Hepatocyte (in vitro differentiated cells): Measurements from ENCODE around the gene EPHA1. TPM values are rescaled to one million over a fixed set of nuclear protein-coding genes. Genes with fewer than 3 reads are reported as not detected.

ENCODE experiments used
- DNase-seq: peaks from one replicate; pipeline ENCODE4 v3.0.0-alpha.2; 2016; ENCODE audit warnings: low spot score
- H2AFZ ChIP-seq: fragments of 200-600 bp; sonication (generic); 2 replicates; pipeline ENCODE4 v1.6.0; 2016; ENCODE audit warnings: antibody characterized with exemption, mild to moderate bottlenecking
- H3K27ac ChIP-seq: fragments of 200-600 bp; sonication (generic); 2 replicates; pipeline ENCODE4 v1.5.1; 2016; ENCODE audit warnings: mild to moderate bottlenecking
- H3K27me3 ChIP-seq: fragments of 200-600 bp; sonication (generic); 2 replicates; pipeline ENCODE4 v1.6.1; 2016
- H3K36me3 ChIP-seq: fragments of 200-600 bp; sonication (generic); replicated peaks from 2 replicates; pipeline ENCODE4 v1.5.1; 2016; ENCODE audit warnings: low read depth; ENCODE audit not compliant: insufficient read depth
- H3K4me1 ChIP-seq: fragments of 200-600 bp; sonication (generic); 2 replicates; pipeline ENCODE4 v1.5.1; 2016; ENCODE audit warnings: mild to moderate bottlenecking, moderate library complexity; ENCODE audit not compliant: insufficient read depth
- H3K4me2 ChIP-seq: fragments of 200-600 bp; sonication (generic); 2 replicates; pipeline ENCODE4 v1.6.0; 2016
- H3K4me3 ChIP-seq: fragments of 200-600 bp; sonication (generic); 2 replicates; pipeline ENCODE4 v1.5.1; 2016; ENCODE audit warnings: mild to moderate bottlenecking
- H3K79me2 ChIP-seq: fragments of 200-600 bp; sonication (generic); 2 replicates; pipeline ENCODE4 v1.6.0; 2017; ENCODE audit warnings: mild to moderate bottlenecking
- H3K9me2 ChIP-seq: fragments of 200-600 bp; sonication (generic); replicated peaks from 2 replicates; pipeline ENCODE4 v1.6.0; 2017; ENCODE audit warnings: mild to moderate bottlenecking; ENCODE audit not compliant: insufficient read depth
- H3K9me3 ChIP-seq: fragments of 200-600 bp; sonication (generic); 2 replicates; pipeline ENCODE4 v1.5.1; 2016; ENCODE audit warnings: low read depth, mild to moderate bottlenecking
- H4K20me1 ChIP-seq: fragments of 200-600 bp; sonication (generic); 2 replicates; pipeline ENCODE4 v1.6.0; 2016; ENCODE audit warnings: mild to moderate bottlenecking; ENCODE audit not compliant: insufficient read depth, poor library complexity, severe bottlenecking
- EZH2 ChIP-seq: fragments of 200-600 bp; sonication (generic); IDR thresholded peaks from 2 replicates; pipeline ENCODE4 v1.6.1; 2016; ENCODE audit warnings: antibody characterized with exemption, mild to moderate bottlenecking, borderline replicate concordance
- EZH2phosphoT487 ChIP-seq: fragments of 200-600 bp; sonication (generic); IDR thresholded peaks from one replicate; pipeline ENCODE4 v1.6.1; 2018; ENCODE audit warnings: antibody characterized with exemption, mild to moderate bottlenecking, low read depth, moderate library complexity; ENCODE audit not compliant: unreplicated experiment, severe bottlenecking
- WGBS: methylation state at CpG from one replicate; pipeline ENCODE4 v1.1.6; 2016; ENCODE audit warnings: low lambda C conversion rate; ENCODE audit errors: missing lambda C conversion rate; 5-methylcytosine and 5-hydroxymethylcytosine counted together
- polyA plus RNA-seq: library from polyadenylated mRNA; unstranded; fragments of >200 nt; fragmentation: Nextera tagmentation; extraction: Ambion mirVana; gene quantifications from 2 replicates; pipeline ENCODE4 v1.2.1, GENCODE V29; 2016
- total RNA-seq: library from RNA; depleted of rRNA; stranded (reverse); fragments of >200 nt; gene quantifications from 2 replicates; pipeline ENCODE4 v1.2.3, GENCODE V29; 2014
- TF ChIP-seq, protein P1 (sequence below): fragments of 200-600 bp; sonication (generic); IDR thresholded peaks from 2 replicates; pipeline ENCODE4 v1.5.1; 2016; ENCODE audit warnings: antibody characterized with exemption, mild to moderate bottlenecking; ENCODE audit not compliant: poor library complexity

Gene EPHA1
- total and polyA plus RNA-seq, 2 experiments from 2014 or later = 34.2 to 42.9 TPM

GRCh38 chr7:143401265-143401664 is 7.4 kb downstream of the EPHA1 start:
- H3K9me3 ChIP-seq = no peaks in the 10 kb centered on the region
- H3K9me2 ChIP-seq = no peaks in the 10 kb centered on the region
- no peak overlapping the region for H3K4me3 ChIP-seq
- H3K79me2 ChIP-seq = no peaks in the 10 kb centered on the region
- H3K36me3 ChIP-seq = no peaks in the 10 kb centered on the region
- WGBS = 92% methylated on average over 12 of the region's 12 CpGs
- no peak overlapping the region for H3K4me2 ChIP-seq
- H4K20me1 ChIP-seq = no peaks in the 10 kb centered on the region
- peaks cover 11% of the 10 kb centered on the region for H3K4me1 ChIP-seq
- DNase-seq = no peak
- no peak overlapping the region for H2AFZ ChIP-seq
- TF ChIP-seq EZH2 (no peak), EZH2phosphoT487 (no peak)
- TF ChIP-seq, protein P1, sequence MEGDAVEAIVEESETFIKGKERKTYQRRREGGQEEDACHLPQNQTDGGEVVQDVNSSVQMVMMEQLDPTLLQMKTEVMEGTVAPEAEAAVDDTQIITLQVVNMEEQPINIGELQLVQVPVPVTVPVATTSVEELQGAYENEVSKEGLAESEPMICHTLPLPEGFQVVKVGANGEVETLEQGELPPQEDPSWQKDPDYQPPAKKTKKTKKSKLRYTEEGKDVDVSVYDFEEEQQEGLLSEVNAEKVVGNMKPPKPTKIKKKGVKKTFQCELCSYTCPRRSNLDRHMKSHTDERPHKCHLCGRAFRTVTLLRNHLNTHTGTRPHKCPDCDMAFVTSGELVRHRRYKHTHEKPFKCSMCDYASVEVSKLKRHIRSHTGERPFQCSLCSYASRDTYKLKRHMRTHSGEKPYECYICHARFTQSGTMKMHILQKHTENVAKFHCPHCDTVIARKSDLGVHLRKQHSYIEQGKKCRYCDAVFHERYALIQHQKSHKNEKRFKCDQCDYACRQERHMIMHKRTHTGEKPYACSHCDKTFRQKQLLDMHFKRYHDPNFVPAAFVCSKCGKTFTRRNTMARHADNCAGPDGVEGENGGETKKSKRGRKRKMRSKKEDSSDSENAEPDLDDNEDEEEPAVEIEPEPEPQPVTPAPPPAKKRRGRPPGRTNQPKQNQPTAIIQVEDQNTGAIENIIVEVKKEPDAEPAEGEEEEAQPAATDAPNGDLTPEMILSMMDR = no peak
- H3K27ac ChIP-seq = no peak overlapping the region
- no peaks in the 10 kb centered on the region for H3K27me3 ChIP-seq

GRCh38 chr7:143399642-143400041 is 9.0 kb downstream of the EPHA1 start:
- Histone ChIP-seq H4K20me1 (no peaks in the 10 kb centered on the region), H3K4me3 (no peak overlapping the region), H3K79me2 (no peaks in the 10 kb centered on the region), H3K9me3 (no peaks in the 10 kb centered on the region), H3K4me1 (peaks cover 17% of the 10 kb centered on the region), H3K27ac (no peak overlapping the region), H3K36me3 (no peaks in the 10 kb centered on the region), H2AFZ (no peak overlapping the region), H3K4me2 (no peak overlapping the region), H3K27me3 (no peaks in the 10 kb centered on the region), H3K9me2 (no peaks in the 10 kb centered on the region)
- WGBS = 95% methylated on average over 20 of the region's 20 CpGs
- DNase-seq = no peak
- no peak for TF ChIP-seq EZH2phosphoT487
- TF ChIP-seq, protein P1 = no peak
- TF ChIP-seq EZH2 = no peak

DNA sequence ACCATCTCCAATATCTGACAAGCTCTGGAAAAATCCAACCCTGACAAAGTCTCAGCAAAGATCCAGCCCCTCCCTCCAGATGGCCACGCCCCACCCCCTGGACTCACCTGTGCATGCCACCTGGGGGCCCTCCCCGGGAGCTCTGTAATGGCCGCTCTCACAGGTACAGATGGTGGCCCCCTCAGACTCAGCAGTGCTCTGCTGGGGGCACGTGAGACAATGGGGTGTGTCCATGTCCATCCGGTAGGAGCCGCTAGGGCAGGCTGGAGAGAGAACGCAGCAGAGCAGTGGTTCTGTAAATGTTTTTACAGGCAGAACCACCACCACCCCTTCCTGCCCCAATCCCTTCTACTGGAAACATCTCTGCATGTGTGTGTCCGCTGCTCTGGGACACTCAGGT is 9.5 kb downstream of the EPHA1 start:
- Histone ChIP-seq H3K27ac (no peak overlapping the region), H3K4me3 (no peak overlapping the region), H4K20me1 (no peaks in the 10 kb centered on the region), H3K27me3 (no peaks in the 10 kb centered on the region), H3K4me2 (no peak overlapping the region), H3K9me2 (no peaks in the 10 kb centered on the region), H3K36me3 (no peaks in the 10 kb centered on the region), H3K4me1 (peaks cover 17% of the 10 kb centered on the region), H3K9me3 (no peaks in the 10 kb centered on the region), H2AFZ (no peak overlapping the region), H3K79me2 (no peaks in the 10 kb centered on the region)
- 92% methylated on average over 8 of the region's 8 CpGs for WGBS
- DNase-seq = no peak
- TF ChIP-seq, protein P1 = no peak
- TF ChIP-seq EZH2 (no peak), EZH2phosphoT487 (no peak)

GRCh38 chr7:143398616-143399015 is 10.0 kb downstream of the EPHA1 start:
- WGBS = 97% methylated on average over 14 of the region's 14 CpGs
- Histone ChIP-seq H3K9me3 (no peaks in the 10 kb centered on the region), H3K36me3 (no peaks in the 10 kb centered on the region)

More at GRCh38 chr7:143398616-143399015, 10.0 kb downstream of the EPHA1 start:
- H3K27ac ChIP-seq = no peak overlapping the region
- H3K4me3 ChIP-seq = no peak overlapping the region
- no peaks in the 10 kb centered on the region for H4K20me1 ChIP-seq
- H3K4me1 ChIP-seq = peaks cover 19% of the 10 kb centered on the region
- no peak overlapping the region for H3K4me2 ChIP-seq
- H2AFZ ChIP-seq = no peak overlapping the region
- no peaks in the 10 kb centered on the region for H3K9me2 ChIP-seq
- DNase-seq = no peak
- no peaks in the 10 kb centered on the region for H3K27me3 ChIP-seq
- no peak for TF ChIP-seq EZH2phosphoT487
- TF ChIP-seq, protein P1 = no peak
- TF ChIP-seq EZH2 = no peak
- no peaks in the 10 kb centered on the region for H3K79me2 ChIP-seq
